ENCODE measurements around the gene ZNF516.

Gene ZNF516

DNA sequence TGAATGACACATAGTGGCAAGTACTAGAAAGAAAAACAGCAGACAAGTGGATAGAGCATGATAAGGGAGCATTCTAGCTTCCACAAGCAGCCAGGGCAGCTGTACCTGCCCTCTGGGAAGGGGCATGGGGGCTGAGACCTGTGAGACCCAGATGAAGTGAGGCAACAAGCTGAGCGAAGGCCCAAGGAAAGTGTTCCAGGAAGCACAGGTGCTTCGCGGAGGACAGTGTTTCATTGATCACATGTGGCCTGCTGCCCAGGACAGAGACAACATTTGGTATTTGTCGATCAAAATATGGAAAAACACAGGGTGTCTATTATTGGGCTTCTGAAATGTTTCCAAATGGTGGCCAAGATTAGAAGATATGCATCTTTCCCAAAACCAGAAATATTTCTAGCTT is 149.1 kb downstream of the ZNF516 start:
- H3K36me3 ChIP-seq (ENCODE audit: control insufficient read depth, low read length) = no peaks in the 10 kb centered on the region
- H3K79me2 ChIP-seq (ENCODE audit: control insufficient read depth, low read length) = no peaks in the 10 kb centered on the region
- H3K27me3 ChIP-seq (ENCODE audit: control insufficient read depth, low read length) = no peaks in the 10 kb centered on the region

GRCh38 chr18:76343938-76344569 is 151.0 kb downstream of the ZNF516 start:
- no peaks in the 10 kb centered on the region for H3K36me3 ChIP-seq (ENCODE audit: control insufficient read depth, low read length)
- no peaks in the 10 kb centered on the region for H3F3A ChIP-seq (ENCODE audit: control insufficient read depth, insufficient read depth)
- no peaks in the 10 kb centered on the region for H3K27me3 ChIP-seq (ENCODE audit: control insufficient read depth, low read length)
- TF ChIP-seq, protein P1, sequence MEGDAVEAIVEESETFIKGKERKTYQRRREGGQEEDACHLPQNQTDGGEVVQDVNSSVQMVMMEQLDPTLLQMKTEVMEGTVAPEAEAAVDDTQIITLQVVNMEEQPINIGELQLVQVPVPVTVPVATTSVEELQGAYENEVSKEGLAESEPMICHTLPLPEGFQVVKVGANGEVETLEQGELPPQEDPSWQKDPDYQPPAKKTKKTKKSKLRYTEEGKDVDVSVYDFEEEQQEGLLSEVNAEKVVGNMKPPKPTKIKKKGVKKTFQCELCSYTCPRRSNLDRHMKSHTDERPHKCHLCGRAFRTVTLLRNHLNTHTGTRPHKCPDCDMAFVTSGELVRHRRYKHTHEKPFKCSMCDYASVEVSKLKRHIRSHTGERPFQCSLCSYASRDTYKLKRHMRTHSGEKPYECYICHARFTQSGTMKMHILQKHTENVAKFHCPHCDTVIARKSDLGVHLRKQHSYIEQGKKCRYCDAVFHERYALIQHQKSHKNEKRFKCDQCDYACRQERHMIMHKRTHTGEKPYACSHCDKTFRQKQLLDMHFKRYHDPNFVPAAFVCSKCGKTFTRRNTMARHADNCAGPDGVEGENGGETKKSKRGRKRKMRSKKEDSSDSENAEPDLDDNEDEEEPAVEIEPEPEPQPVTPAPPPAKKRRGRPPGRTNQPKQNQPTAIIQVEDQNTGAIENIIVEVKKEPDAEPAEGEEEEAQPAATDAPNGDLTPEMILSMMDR (IDR thresholded peaks at IDR 0.05; ENCODE audit: low read depth, low read length, poor library complexity, severe bottlenecking) = no peak
- TF ChIP-seq EZH2phosphoT487 (IDR thresholded peaks at IDR 0.05; ENCODE audit: borderline replicate concordance, low read length) = no peak
- H3K4me1 ChIP-seq (ENCODE audit: control insufficient read depth, low read length) = peaks cover 3% of the 10 kb centered on the region
- no peak overlapping the region for H3K27ac ChIP-seq (ENCODE audit: low read depth, low read length)
- H3K9me3 ChIP-seq (ENCODE audit: control insufficient read depth, insufficient read depth, low read length) = no peaks in the 10 kb centered on the region
- no peaks in the 10 kb centered on the region for H3K79me2 ChIP-seq (ENCODE audit: control insufficient read depth, low read length)
- H4K20me1 ChIP-seq (ENCODE audit: control insufficient read depth, insufficient read depth, low read depth, low read length) = no peaks in the 10 kb centered on the region
- H3K9me2 ChIP-seq (replicated peaks; ENCODE audit: control insufficient read depth, low read length) = no peaks in the 10 kb centered on the region
- H3K4me2 ChIP-seq (ENCODE audit: low read length) = no peak overlapping the region
- H3K4me3 ChIP-seq (ENCODE audit: low read length) = no peak overlapping the region

More for the DNA sequence above, 149.1 kb downstream of the ZNF516 start:
- Histone ChIP-seq H3K9me3 (ENCODE audit: control insufficient read depth, insufficient read depth, low read length) (no peaks in the 10 kb centered on the region), H3K4me2 (ENCODE audit: low read length) (no peak overlapping the region), H3K4me1 (ENCODE audit: control insufficient read depth, low read length) (peaks cover 7% of the 10 kb centered on the region), H4K20me1 (ENCODE audit: control insufficient read depth, insufficient read depth, low read depth, low read length) (no peaks in the 10 kb centered on the region), H3K4me3 (ENCODE audit: low read length) (no peak overlapping the region), H3K9me2 (replicated peaks; ENCODE audit: control insufficient read depth, low read length) (no peaks in the 10 kb centered on the region), H3F3A (ENCODE audit: control insufficient read depth, insufficient read depth) (no peaks in the 10 kb centered on the region), H3K27ac (ENCODE audit: low read depth, low read length) (no peak overlapping the region)
- no peak for TF ChIP-seq EZH2phosphoT487 (IDR thresholded peaks at IDR 0.05; ENCODE audit: borderline replicate concordance, low read length)
- TF ChIP-seq, protein P1 (IDR thresholded peaks at IDR 0.05; ENCODE audit: low read depth, low read length, poor library complexity, severe bottlenecking) = no peak

DNA sequence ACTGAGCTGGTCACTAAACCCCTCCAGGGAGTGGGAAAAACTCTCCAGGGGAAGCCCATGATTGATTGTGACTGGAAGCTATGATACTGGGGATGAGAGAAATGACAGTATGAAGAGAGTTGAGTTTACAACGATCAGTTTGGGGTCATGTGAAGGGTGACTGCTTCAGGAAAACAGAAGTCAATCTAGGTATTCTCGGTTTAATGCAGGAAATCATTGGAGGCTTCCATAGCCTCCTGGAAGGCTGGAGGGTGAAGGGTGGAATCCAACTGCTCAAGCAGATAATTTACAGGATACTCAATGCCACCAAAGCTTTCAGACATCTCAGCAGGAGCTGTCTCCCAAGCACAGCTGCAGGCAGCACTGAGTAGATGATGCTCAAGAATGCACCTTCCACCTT is 154.6 kb downstream of the ZNF516 start:
- TF ChIP-seq, protein P1 (IDR thresholded peaks at IDR 0.05; ENCODE audit: low read depth, low read length, poor library complexity, severe bottlenecking) = no peak
- TF ChIP-seq EZH2phosphoT487 (IDR thresholded peaks at IDR 0.05; ENCODE audit: borderline replicate concordance, low read length) = no peak
- Histone ChIP-seq H3K79me2 (ENCODE audit: control insufficient read depth, low read length) (no peaks in the 10 kb centered on the region), H3K27me3 (ENCODE audit: control insufficient read depth, low read length) (no peaks in the 10 kb centered on the region), H3K9me3 (ENCODE audit: control insufficient read depth, insufficient read depth, low read length) (no peaks in the 10 kb centered on the region), H3K4me3 (ENCODE audit: low read length) (no peak overlapping the region), H3K4me1 (ENCODE audit: control insufficient read depth, low read length) (no peaks in the 10 kb centered on the region), H3K36me3 (ENCODE audit: control insufficient read depth, low read length) (no peaks in the 10 kb centered on the region), H3K27ac (ENCODE audit: low read depth, low read length) (no peak overlapping the region), H3K9me2 (replicated peaks; ENCODE audit: control insufficient read depth, low read length) (no peaks in the 10 kb centered on the region), H3K4me2 (ENCODE audit: low read length) (no peak overlapping the region), H3F3A (ENCODE audit: control insufficient read depth, insufficient read depth) (no peaks in the 10 kb centered on the region), H4K20me1 (ENCODE audit: control insufficient read depth, insufficient read depth, low read depth, low read length) (no peaks in the 10 kb centered on the region)

Measured in DOHH2 (cell line).